DMS53 (cell line): ENCODE results near the gene BCL2L14.

Source experiments
- DNase-seq: peaks from one replicate; lab custom pipeline; 2025; lab: John Stamatoyannopoulos, UW

Gene BCL2L14

GRCh38 chr12:12070674-12071656 is at the start of gene BCL2L14:
BCL2L14 (plus strand) TSS chr12:12070939; CDS start chr12:12079306, 8,367 bp downstream.
- DNase-seq = peak; percentile 42

- no peak for DNase-seq
These were observed 48.3 kb upstream of the BCL2L14 start for GRCh38 chr12:12022306-12022936.

GRCh38 chr12:12023456-12023855 is 47.3 kb upstream of the BCL2L14 start:
- DNase-seq = no peak

- no peak for DNase-seq
These were observed 45.6 kb upstream of the BCL2L14 start for GRCh38 chr12:12024911-12025682.

GRCh38 chr12:12025799-12026386 is 44.8 kb upstream of the BCL2L14 start:
- DNase-seq = peak; percentile 52

- no peak for DNase-seq
These were observed 41.9 kb upstream of the BCL2L14 start for GRCh38 chr12:12028668-12029402.

- no peak for DNase-seq
These were observed 41.1 kb upstream of the BCL2L14 start for GRCh38 chr12:12029653-12030052.

GRCh38 chr12:12032260-12032791 is 38.4 kb upstream of the BCL2L14 start:
- DNase-seq = peak; percentile 56

- peak; percentile 98 for DNase-seq
These were observed 37.6 kb upstream of the BCL2L14 start for GRCh38 chr12:12032851-12033797.

- no peak for DNase-seq
These were observed 36.9 kb upstream of the BCL2L14 start for GRCh38 chr12:12033824-12034223.

GRCh38 chr12:12034344-12034743 is 36.4 kb upstream of the BCL2L14 start:
- DNase-seq = no peak

- no peak for DNase-seq
These were observed 35.5 kb upstream of the BCL2L14 start for GRCh38 chr12:12035229-12035628.

- no peak for DNase-seq
These were observed 33.8 kb upstream of the BCL2L14 start for GRCh38 chr12:12036901-12037300.

- no peak for DNase-seq
These were observed 30.8 kb upstream of the BCL2L14 start for GRCh38 chr12:12039897-12040296.

- DNase-seq = no peak
These were observed 24.3 kb upstream of the BCL2L14 start for GRCh38 chr12:12046401-12046800.

GRCh38 chr12:12047682-12048081 is 23.1 kb upstream of the BCL2L14 start:
- no peak for DNase-seq

- DNase-seq = no peak
These were observed 22.5 kb upstream of the BCL2L14 start for GRCh38 chr12:12048266-12048665.

GRCh38 chr12:12048714-12049113 is 22.0 kb upstream of the BCL2L14 start:
- no peak for DNase-seq

GRCh38 chr12:12051668-12052067 is 19.1 kb upstream of the BCL2L14 start:
- no peak for DNase-seq

- DNase-seq = no peak
These were observed 15.7 kb upstream of the BCL2L14 start for GRCh38 chr12:12054993-12055392.
